ENCODE results near the gene ARL6IP1.

The ARL6IP1 gene

DNA sequence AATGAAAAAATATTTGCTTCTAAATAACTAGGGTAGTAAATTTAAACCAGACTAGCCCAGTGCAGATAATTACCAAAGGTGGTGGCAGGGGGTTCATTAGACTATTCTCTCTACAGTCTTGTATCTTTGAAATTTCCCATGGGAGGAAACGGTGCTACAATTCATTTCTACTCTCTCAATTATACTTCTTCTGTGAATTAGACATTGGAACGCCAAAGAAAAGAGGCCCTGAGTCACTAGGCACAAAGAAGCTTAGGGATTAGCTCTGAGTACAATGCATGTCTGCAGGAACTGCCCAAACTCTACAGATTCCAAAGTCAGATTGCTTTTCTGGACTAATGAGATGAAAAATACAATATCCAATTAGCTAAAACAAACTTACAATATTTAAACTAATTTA is 30.7 kb upstream of the ARL6IP1 start:
- Histone ChIP-seq H4K20me1 (ENCODE audit: insufficient read depth, low read length) (no peaks in the 10 kb centered on the region), H3K9ac (ENCODE audit: low read length) (no peak overlapping the region), H3K4me3 (ENCODE audit: low read depth, low read length, poor library complexity, severe bottlenecking) (no peak overlapping the region), H3F3A (ENCODE audit: insufficient read depth, low read length) (no peaks in the 10 kb centered on the region), H2AFZ (ENCODE audit: low read length) (no peak overlapping the region), H3K4me1 (ENCODE audit: insufficient read depth, low read length, severe bottlenecking) (no peaks in the 10 kb centered on the region), H3K4me2 (ENCODE audit: low read length) (no peak overlapping the region), H3K36me3 (ENCODE audit: insufficient read depth, low read length) (peaks cover 91% of the 10 kb centered on the region), H3K79me2 (ENCODE audit: insufficient read depth, low read length) (no peaks in the 10 kb centered on the region), H3K9me2 (ENCODE audit: low read depth, low read length) (no peaks in the 10 kb centered on the region), H3K27me3 (ENCODE audit: insufficient read depth, low read length) (no peaks in the 10 kb centered on the region), H3K9me3 (ENCODE audit: low read length) (no peaks in the 10 kb centered on the region), H3K27ac (ENCODE audit: low read depth, low read length, poor library complexity, severe bottlenecking) (no peak overlapping the region)
- no peak for TF ChIP-seq EZH2 (IDR thresholded peaks at IDR 0.05; ENCODE audit: borderline replicate concordance, low read length)
- TF ChIP-seq, protein P1, sequence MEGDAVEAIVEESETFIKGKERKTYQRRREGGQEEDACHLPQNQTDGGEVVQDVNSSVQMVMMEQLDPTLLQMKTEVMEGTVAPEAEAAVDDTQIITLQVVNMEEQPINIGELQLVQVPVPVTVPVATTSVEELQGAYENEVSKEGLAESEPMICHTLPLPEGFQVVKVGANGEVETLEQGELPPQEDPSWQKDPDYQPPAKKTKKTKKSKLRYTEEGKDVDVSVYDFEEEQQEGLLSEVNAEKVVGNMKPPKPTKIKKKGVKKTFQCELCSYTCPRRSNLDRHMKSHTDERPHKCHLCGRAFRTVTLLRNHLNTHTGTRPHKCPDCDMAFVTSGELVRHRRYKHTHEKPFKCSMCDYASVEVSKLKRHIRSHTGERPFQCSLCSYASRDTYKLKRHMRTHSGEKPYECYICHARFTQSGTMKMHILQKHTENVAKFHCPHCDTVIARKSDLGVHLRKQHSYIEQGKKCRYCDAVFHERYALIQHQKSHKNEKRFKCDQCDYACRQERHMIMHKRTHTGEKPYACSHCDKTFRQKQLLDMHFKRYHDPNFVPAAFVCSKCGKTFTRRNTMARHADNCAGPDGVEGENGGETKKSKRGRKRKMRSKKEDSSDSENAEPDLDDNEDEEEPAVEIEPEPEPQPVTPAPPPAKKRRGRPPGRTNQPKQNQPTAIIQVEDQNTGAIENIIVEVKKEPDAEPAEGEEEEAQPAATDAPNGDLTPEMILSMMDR (IDR thresholded peaks at IDR 0.05; ENCODE audit: low read length), result no peak

DNA sequence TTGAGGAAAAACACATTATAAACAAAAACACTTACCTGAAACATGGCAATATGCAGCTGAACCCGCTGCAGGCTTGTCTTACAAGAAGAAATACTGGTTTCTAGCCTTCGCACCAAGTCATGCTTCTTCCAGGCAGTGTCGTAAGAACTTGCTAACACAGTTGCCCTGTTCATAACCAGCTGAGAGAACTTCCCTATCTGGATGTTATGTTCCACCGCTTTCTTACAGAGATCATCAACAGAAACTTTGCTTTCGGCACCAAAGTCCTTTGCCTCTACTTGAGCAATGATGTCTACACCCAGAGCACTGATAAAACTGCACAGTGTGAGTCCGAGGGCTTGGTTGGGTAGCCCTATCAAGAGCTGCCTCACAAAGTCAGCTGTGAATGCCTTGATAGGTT is 27.9 kb upstream of the ARL6IP1 start:
- Histone ChIP-seq H3K79me2 (ENCODE audit: insufficient read depth, low read length) (no peaks in the 10 kb centered on the region), H3K9me3 (ENCODE audit: low read length) (no peaks in the 10 kb centered on the region), H2AFZ (ENCODE audit: low read length) (no peak overlapping the region), H3K27ac (ENCODE audit: low read depth, low read length, poor library complexity, severe bottlenecking) (no peak overlapping the region), H3K4me3 (ENCODE audit: low read depth, low read length, poor library complexity, severe bottlenecking) (no peak overlapping the region), H3K9me2 (ENCODE audit: low read depth, low read length) (no peaks in the 10 kb centered on the region), H3K27me3 (ENCODE audit: insufficient read depth, low read length) (no peaks in the 10 kb centered on the region), H3K9ac (ENCODE audit: low read length) (no peak overlapping the region), H3K36me3 (ENCODE audit: insufficient read depth, low read length) (peaks cover 66% of the 10 kb centered on the region), H3K4me2 (ENCODE audit: low read length) (no peak overlapping the region), H3K4me1 (ENCODE audit: insufficient read depth, low read length, severe bottlenecking) (no peaks in the 10 kb centered on the region), H4K20me1 (ENCODE audit: insufficient read depth, low read length) (no peaks in the 10 kb centered on the region), H3F3A (ENCODE audit: insufficient read depth, low read length) (no peaks in the 10 kb centered on the region)
- TF ChIP-seq EZH2 (IDR thresholded peaks at IDR 0.05; ENCODE audit: borderline replicate concordance, low read length), result no peak
- TF ChIP-seq, protein P1 (IDR thresholded peaks at IDR 0.05; ENCODE audit: low read length), result no peak

GRCh38 chr16:18827890-18828289 is 26.5 kb upstream of the ARL6IP1 start:
- TF ChIP-seq, protein P1 (IDR thresholded peaks at IDR 0.05; ENCODE audit: low read length), result no peak
- TF ChIP-seq EZH2 (IDR thresholded peaks at IDR 0.05; ENCODE audit: borderline replicate concordance, low read length), result no peak
- Histone ChIP-seq H3K4me2 (ENCODE audit: low read length) (no peak overlapping the region), H3K9me2 (ENCODE audit: low read depth, low read length) (no peaks in the 10 kb centered on the region), H3K36me3 (ENCODE audit: insufficient read depth, low read length) (peaks cover 53% of the 10 kb centered on the region), H3F3A (ENCODE audit: insufficient read depth, low read length) (no peaks in the 10 kb centered on the region), H3K79me2 (ENCODE audit: insufficient read depth, low read length) (no peaks in the 10 kb centered on the region), H3K9ac (ENCODE audit: low read length) (no peak overlapping the region), H2AFZ (ENCODE audit: low read length) (no peak overlapping the region), H4K20me1 (ENCODE audit: insufficient read depth, low read length) (no peaks in the 10 kb centered on the region), H3K4me3 (ENCODE audit: low read depth, low read length, poor library complexity, severe bottlenecking) (no peak overlapping the region), H3K9me3 (ENCODE audit: low read length) (no peaks in the 10 kb centered on the region), H3K27me3 (ENCODE audit: insufficient read depth, low read length) (no peaks in the 10 kb centered on the region), H3K27ac (ENCODE audit: low read depth, low read length, poor library complexity, severe bottlenecking) (no peak overlapping the region), H3K4me1 (ENCODE audit: insufficient read depth, low read length, severe bottlenecking) (no peaks in the 10 kb centered on the region)

All from OCI-LY1 (cell line).